Stimulated activated CD8-positive, alpha-beta memory T cell treated with anti-CD3 and anti-CD28 coated beads, Interleukin-7, amount 100 ng/mL, for 4 hours (primary cell): ENCODE data around the gene LPCAT1.
A peak's percentile ranks its signal among the peaks of the same experiment; 100 is the strongest.
"Not testable (repeated sequence)": the region's sequence is repeated elsewhere in the genome, so short reads cannot be mapped to it uniquely, and the experiment has no call there.

Experiments used
- DNase-seq, 2 donors: peaks; one replicate each; pipeline ENCODE4 v3.0.0-alpha.2; 2020; ENCODE audit warnings: low read depth in 2 of 2

Gene LPCAT1

DNA sequence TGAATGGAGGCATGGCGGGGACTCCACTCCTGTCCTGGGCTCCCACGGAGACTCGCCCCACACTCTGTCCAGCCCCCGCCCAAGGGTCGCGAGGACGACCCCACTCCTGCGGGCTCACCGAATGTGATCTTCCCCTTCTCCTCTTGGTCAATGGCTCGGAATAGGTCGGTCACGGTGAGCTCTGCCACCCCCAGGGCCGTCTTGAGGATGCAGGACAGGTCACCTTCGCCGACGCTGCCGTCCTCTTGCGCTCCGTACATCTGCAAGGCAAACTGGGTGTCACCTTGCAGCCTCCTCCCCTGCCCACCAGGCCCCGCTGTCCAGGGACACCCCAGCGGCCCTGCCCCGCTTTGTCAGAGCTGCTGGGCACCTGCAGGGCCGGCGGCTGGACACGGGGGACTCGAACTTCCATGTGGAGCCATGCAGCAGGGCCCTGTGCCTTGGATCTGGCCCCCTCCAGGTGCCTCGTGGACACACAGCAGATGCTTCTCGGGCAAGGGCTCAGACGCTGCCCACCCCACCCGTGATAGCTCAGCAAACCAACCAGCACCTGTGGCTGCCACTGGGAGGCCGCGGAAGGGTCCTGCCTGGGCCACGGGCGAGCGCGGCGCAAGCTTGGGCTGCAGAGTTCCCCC lies 57.0 kb downstream of the LPCAT1 start:
- DNase-seq, result no peak

DNA sequence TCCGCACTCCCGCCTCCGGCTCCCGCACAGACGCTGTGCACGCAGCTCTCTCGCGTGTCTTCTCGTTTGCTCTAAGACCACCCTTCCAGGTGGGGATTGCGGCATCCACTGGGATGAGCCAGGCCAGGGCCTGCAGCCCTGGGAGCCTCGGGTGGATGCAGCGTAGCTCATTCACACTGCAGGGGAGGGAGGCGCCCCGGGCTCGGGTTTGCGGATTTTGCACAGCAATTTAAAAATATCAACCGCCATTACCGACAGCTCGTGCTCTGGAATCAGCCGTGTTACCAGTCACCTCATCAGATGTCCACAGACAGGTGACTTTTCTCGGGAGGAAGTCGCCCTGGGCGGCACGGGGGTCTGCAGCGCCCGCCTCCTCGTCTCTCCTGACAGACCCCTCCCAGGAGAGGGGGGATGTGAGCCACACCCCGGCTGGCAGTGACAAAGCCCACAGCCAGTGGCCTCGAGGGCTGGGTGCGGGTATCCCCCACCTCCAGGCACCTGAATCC lies 57.7 kb downstream of the LPCAT1 start:
- DNase-seq, result no peak

DNA sequence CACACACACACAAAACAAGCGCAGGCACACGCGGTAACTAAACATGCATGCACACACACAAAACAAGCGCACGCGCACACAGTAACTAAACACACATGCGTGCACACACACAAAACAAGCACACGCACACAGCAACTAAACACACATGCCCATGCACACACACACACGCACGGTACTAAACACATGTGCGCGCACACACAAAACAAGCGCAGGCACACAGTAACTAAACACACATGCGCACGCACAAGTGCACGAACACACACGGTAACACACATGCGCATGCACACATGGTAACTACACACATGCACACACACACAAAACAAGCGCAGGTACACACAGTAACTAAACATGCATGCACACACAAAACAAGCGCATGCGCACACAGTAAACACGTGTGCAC lies 58.6 kb downstream of the LPCAT1 start:
- DNase-seq, result no peak

DNA sequence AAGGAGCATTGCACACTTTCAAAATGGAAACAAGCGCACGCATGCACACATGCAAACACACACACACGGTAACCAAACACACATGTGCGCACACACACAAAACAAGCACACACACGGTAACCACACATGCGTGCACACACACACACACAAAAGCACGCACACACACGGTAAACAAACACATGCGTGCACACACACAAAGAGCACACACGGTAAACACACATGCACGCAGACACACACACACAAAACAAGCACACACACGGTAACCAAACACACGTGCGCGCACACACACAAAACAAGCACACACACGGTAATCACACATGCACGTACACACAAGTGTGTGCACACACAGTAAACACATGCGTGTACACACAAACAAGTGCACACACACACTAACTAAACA lies 59.2 kb downstream of the LPCAT1 start:
- DNase-seq, result no peak

DNA sequence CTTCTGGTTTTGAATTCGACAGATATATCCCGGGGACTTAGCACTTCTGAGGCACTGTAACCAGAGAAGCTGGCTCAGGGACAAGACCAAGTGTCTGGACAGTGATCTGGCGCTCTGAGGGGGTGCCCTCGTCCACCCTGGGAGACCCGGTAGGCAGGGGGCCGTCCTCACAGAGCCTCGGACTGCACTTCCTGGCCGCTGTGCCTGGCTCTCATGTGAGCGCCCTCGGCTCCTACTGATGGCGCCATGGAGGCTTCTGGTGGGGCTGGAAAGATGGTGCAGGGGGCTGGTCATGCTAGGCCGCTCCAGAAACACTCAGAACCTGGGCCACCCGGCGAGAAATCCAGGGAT lies 59.7 kb downstream of the LPCAT1 start:
- DNase-seq, result no peak

DNA sequence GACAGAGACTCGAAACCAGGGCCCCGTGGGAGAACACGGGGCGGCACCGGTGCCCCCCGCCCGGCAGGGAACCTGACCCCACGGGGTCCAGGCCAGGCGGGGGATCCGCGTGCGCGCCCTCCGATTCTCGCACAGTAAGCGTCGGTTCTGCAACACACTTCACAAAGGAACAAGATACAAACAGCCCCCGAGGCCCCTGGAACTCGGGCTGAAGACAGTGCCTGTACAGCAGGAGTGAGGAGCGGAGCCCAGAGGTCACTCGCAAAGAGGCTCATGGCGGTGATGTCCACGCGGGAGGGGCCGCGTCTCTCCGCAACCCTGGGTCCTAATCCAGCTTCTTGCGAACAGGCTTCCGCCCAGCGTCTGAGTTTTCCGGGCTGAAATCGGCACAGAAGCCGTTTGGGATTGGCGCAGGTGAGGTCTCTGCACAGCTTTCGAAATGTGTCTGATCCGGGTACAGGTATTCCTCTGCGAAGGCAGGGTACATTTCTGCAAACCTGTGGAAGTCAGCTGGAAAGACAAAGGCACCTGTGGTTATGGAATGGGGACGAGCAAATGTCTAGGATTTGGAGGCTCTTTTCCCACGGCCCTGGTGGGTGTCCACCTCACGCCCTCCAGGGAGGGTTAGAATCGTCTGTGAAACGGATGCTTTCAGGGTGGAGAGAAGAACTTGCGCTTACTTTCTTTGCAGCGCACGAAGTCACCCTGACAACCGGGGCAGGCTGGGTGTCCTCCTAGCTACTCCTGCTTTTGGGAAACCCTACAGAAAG lies 60.2 kb downstream of the LPCAT1 start:
- no peak for DNase-seq

DNA sequence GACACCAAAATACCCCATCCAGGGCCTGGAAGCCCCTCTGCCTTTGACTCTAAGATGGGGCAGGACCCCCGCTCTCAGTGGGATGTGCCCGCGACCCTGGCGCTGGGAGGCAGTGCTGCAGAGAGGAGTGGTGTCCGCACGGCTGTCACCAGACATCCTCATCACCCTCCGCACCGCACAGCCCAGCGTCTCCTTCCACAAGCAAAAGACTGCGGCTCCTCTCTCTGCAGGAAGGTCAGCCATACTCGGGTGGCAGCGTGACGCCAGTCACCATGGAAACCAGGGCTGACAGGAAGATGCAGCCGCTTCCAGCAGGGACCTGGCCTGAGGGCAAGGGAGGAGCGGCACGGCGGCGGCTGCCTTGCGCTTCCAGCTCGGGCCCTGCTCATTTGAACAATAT lies 61.4 kb downstream of the LPCAT1 start:
- DNase-seq, result no peak

DNA sequence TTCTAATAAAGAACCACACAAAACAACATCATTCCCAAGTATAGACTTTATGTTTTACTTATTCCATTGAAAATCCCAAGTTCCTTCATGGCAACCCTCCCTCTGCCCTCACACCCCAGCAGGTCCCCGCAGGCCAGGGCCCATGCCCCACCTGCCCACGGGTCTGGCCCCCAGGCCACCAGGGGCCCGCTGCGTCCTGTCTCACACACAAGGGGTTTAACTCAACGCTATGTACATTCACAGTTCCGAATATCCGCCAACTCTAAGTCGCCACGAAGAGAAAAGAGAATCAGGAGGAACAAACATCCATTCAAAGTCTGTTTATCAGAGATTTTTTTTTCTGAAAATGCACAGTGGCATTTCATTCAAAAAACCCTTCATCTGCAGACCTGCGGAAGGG lies 62.4 kb downstream of the LPCAT1 start:
- DNase-seq, result no peak

DNA sequence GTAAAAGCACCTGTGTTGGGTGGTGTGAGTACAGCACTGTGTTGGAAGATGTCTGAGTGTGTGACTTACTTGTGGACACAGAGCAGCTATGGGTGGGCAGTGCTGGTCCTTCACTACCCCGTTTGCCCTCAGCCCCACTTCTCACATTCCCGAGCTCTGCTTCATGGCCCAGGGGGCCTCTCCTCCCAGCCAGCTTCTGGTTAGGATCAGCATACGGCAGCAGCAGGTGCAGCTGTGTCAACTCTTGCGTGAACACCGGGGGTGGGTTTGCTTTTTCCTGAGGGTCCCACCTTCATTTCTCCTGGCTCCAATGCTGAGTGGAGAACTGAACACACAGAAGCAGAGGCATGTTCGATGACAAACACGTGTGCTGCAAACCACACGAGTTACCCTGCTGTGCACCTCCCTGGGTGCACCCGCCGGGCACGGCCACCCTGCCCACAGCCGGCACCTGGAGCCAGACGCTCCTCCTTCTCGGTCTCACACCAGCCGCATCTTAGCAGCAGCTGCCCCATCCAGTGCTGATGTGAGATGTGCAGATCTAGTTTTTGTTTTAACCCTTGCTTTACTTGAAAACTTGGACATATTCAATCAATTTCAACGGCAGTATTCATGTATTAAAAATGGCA lies 63.6 kb downstream of the LPCAT1 start:
- DNase-seq, result no peak

DNA sequence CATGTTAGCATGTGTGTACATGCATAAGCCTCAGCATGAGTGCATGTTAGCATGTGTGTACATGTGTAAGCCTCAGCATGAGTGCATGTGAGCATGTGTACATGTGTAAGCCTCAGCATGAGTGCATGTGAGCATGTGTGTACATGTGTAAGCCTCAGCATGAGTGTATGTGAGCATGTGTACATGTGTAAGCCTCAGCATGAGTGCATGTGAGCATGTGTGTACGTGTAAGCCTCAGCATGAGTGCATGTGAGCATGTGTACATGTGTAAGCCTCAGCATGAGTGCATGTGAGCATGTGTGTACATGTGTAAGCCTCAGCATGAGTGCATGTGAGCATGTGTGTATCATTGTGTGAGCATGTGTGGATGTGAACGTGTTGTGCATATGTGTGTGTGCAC lies 64.3 kb downstream of the LPCAT1 start:
- DNase-seq, result not testable (repeated sequence)

DNA sequence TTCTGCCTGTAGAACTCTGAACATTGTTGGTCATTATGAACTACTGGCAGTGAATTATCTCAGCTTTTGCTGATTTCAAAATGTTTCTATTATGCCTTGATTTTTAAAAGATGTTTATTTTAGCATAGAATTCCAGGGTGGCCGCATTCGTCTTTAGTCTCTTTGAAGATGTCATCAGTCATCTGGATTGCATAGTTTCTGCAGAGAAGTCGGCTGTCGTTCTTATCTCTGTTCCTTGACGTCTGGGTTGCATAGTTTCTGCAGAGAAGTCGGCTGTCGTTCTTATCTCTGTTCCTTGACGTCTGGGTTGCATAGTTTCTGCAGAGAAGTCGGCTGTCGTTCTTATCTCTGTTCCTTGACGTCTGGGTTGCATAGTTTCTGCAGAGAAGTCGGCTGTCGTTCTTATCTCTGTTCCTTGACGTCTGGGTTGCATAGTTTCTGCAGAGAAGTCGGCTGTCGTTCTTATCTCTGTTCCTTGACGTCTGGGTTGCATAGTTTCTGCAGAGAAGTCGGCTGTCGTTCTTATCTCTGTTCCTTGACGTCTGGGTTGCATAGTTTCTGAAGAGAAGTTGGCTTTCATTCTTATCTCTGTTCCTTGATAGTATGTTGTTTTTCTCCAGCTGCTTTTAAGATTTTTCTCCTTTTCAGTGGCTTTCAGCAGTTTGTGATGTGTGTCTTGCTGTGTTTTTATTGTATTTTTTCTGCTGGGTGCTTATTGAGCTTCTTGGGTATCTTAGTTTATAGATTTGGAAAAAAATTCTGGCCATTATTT lies 67.5 kb downstream of the LPCAT1 start:
- not testable (repeated sequence) for DNase-seq

DNA sequence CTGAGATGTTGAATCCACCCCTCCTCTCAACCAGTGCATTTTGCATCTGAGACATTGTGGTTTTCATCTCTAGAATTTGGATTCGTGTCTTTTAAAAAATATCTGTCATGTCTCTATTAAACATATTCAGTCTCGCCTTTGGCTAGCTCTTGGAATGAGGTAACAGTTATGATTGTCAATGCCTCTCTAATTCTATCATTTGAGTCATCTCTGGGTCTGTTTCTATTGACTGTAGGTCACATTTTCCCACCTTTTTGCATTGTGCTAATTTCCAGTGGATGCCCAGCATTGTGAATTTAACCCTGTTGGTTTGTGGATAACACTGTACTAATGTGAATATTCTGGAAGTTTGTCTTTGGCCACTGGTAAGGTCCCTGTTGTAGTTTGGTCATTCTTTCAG lies 70.1 kb downstream of the LPCAT1 start:
- DNase-seq, result no peak

DNA sequence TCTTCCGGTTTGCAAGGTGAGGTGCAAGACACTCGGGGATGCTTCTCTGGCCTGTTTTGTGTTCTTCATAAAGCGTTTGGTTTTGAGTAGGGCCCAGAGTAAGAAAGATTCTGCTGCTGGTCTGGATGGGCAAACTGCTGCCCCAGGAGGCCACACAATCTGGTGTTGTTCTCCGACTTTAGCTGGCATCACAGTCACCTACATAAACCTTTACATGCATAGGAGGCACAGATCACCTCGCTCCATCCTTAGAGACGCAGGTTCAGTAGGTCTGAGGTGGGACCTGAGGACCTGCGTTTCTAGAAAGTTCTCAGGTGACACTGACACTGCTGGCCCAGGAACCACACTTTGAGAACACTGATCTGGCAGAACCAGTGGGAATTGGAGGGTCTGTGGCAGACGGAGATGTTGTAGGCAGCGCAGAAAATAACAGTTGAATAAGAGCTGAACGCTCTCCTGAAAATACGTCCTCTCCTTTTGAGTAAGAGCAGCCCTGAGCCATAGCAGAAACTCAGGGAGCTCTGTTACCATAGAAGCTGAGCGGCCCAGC lies 74.6 kb downstream of the LPCAT1 start:
- no peak for DNase-seq

DNA sequence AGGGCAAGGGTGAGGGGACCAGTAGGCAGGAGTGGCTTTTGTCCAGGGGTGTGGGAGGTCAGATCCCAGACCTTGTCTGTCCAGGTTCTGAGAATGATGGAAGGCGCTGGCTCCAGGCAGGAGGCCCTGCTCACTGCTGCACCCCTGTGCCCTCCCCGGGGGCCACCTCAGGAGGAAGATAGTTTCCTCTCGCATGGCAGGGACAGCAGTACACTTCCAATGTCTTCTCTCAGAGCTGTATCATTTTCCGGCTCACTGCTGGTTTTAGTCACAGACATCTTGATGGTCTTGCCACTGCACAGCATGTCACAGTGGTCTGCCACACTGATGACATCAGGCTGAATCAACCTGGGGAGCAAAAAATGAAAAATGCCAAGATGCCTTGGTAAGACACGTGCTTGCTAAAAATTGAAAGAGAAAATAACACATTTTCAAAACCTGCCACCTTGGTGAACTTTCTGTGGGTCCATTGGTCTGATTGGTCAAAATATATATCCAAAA lies 75.2 kb downstream of the LPCAT1 start:
- peak in 1 of 2 donors; percentile 23 for DNase-seq

DNA sequence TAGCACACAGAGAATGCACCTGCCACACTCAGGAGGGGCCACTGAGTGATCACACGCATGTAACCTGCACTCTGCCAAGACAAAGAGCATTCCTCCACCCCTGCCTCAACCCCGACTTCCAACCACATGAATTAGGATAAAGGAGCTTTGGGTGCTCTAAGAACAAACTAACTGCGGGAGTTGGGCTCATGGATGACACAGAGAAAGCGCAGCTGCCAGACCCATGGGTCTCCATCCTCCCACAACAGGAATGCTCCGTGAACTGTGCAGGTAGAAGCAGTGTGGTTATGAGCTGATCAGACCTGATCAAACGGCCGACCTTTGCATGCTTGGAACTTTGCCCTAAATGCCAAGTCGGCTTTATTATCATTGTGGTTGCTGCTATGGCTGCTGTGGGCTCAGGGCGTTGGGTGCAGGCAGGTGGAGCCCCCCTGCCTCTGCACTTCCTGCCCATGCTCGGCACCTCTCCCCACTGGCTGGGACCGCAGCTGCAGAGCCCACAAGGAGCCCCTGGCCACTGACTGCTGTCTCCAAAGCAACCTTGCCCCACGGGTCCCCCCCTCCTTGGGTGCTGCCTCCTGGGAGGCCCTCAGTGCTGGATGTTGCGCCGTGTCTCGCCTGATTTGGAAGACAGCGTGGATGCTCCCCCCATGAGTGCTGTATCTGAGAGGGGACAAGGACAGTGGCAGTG lies 75.9 kb downstream of the LPCAT1 start:
- DNase-seq, result peak in 1 of 2 donors; percentile 20

DNA sequence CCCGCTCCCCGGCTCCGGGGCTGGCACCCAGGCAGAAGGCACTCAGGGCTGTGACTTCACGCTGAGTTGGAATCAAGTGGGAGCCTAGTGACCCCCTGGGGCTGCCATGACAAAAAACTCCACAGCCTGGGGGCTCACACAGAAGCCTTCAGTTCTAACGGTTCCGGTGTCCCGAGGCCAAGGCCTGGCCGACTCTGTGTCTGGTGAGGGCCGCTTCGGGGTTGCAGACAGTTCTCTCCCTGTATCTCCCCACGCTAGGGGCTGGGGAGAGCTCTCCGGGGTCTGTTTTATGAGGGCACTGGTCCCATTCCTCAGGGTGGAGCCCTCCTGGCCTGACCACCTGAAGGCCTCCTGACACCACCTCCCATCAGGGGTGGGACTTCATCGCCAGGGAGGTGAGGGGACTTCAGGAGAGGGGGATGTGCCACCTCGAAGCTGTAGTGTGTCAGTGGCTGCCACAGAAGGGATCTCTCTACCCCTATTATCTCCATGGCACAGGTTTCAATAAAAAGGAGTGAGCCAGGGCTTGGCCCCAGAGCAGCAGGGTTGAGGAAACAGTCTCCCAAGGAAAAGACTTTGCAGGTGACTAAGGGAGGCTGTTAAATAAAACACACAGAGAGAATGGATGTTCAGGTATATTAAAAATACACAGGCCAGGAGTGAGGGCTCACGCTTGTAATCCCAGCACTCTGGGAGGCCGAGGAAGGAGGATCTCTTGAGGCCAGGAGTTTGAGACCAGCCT lies 77.0 kb downstream of the LPCAT1 start:
- DNase-seq, result no peak

DNA sequence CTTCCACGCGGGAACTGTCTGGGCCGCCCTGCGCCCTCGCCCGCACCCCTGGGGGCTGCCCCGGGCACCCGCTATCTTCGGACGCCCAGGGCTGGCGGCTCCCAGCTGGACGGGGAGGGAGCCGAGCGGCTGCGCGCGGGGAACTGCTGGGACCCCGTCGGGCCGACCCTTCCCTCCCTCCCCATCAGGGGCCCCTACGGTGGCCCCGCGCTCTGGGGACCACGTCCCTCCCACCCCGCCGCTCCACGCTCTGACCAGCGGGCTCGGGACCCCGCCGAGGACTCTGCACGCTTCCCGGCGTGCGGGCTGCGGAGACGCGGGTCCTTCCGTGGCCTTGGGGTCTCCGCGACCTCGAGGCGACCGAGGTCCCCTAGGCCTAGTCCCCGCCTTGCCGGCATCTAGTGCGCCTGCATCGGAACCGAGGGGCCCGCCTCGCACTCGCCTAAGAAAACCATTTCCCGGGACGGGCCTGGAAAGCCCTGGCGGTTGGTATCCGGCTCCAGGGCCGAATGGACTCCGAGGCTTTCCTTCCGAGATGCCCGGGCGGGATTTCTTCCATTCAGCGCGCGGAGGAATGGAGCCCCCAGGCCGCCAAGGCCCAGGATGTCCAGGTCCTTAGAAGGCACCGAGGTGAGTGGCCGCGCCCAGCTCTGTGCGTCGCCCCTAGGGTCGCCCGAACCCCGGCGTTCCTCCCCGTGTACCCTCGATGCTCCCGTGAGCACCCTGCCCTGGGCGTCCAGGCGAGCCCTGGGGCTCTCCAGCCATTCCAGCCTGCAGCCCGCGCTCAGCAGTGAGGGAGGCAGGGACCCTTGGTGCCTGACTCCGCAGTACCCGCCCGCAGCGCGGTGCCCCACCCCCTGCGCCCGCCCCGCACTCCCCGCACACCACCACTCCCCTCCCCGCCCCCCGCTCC lies 77.8 kb downstream of the LPCAT1 start:
- DNase-seq, result no peak

DNA sequence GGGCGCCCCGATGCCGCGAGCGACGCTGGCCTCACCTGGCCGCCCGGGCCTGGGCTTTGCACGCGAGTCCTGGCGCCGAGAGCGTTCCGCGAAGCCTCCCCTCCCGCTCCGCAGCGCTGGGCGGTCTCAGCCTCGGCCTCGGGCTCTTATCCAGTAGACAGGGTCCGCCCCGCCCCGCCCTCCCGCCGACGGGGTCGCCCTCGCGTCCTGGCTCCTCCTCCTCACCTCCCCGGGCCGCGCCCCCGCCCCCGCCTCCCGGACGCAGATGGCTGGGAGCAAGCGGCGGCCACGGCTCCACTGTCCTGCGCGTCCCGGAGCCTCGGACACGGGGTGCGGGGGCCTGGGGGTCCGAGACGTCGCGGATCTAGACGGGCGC lies 78.5 kb downstream of the LPCAT1 start, which contains the start of gene SLC6A3:
TSS of gene SLC6A3 (minus strand) at position 128 of the 376 bp plus-strand sequence. CDS start 2,243 bp downstream, outside the sequence.
- peak in 1 of 2 donors; percentile 61 for DNase-seq
